ENCODE data around the gene BORCS5.

DNA sequence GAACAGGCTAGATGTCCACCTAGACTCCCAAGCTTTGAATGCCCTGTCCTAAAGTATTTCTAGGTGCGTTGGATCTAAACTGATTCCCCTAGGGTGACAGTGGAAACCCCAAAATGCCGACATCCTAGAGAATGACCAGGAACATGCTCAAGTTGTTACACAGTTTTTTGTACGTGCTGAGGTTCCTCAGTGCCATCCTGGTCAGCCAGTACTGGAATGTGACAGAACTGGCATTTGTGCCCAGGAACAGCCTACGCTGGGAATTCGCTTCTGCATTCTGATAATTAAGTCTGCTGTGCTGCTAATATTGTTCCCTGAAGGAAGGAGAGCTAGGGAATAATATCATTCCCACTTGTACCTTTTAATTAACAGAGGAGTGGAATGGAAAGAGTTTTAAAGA is 40.3 kb downstream of the BORCS5 start:
- TF ChIP-seq, protein P1, sequence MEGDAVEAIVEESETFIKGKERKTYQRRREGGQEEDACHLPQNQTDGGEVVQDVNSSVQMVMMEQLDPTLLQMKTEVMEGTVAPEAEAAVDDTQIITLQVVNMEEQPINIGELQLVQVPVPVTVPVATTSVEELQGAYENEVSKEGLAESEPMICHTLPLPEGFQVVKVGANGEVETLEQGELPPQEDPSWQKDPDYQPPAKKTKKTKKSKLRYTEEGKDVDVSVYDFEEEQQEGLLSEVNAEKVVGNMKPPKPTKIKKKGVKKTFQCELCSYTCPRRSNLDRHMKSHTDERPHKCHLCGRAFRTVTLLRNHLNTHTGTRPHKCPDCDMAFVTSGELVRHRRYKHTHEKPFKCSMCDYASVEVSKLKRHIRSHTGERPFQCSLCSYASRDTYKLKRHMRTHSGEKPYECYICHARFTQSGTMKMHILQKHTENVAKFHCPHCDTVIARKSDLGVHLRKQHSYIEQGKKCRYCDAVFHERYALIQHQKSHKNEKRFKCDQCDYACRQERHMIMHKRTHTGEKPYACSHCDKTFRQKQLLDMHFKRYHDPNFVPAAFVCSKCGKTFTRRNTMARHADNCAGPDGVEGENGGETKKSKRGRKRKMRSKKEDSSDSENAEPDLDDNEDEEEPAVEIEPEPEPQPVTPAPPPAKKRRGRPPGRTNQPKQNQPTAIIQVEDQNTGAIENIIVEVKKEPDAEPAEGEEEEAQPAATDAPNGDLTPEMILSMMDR (IDR thresholded peaks at IDR 0.05) = no peak
- TF ChIP-seq POLR2A (IDR thresholded peaks at IDR 0.05) = no peak
